GM23338 (cell line): ENCODE measurements around the gene TYMP. TPM values are rescaled to one million over a fixed set of nuclear protein-coding genes. Genes with fewer than 3 reads are reported as not detected.

Source experiments
- ATAC-seq: fragments of 200-7000 bp; cut with Tn5 transposase; 3 replicates; pipeline ENCODE4 v1.9.1; 2020
- DNase-seq: peaks from one replicate; pipeline ENCODE4 v3.0.0-alpha.2; 2015; ENCODE audit warnings: low spot score
- H2AFZ ChIP-seq: fragments of 200-600 bp; sonication (generic); 2 replicates; pipeline ENCODE4 v1.8.0; 2016; ENCODE audit warnings: antibody characterized with exemption, mild to moderate bottlenecking, moderate library complexity
- H3F3A ChIP-seq: fragments of 200-600 bp; sonication (generic); replicated peaks from 2 replicates; pipeline ENCODE4 v1.8.0; 2017; ENCODE audit warnings: antibody characterized with exemption, mixed run types, low read depth
- H3K27ac ChIP-seq: fragments of 200-600 bp; sonication (generic); 2 replicates; pipeline ENCODE4 v1.6.1; 2016; ENCODE audit warnings: low read depth
- H3K27me3 ChIP-seq: fragments of 200-600 bp; sonication (generic); 2 replicates; pipeline ENCODE4 v1.8.0; 2016; ENCODE audit warnings: mild to moderate bottlenecking, mixed run types, moderate library complexity; ENCODE audit not compliant: insufficient read depth
- H3K36me3 ChIP-seq: fragments of 200-600 bp; sonication (generic); 2 replicates; pipeline ENCODE4 v1.8.0; 2016; ENCODE audit warnings: mild to moderate bottlenecking; ENCODE audit not compliant: insufficient read depth
- H3K4me1 ChIP-seq: fragments of 200-600 bp; sonication (generic); 2 replicates; pipeline ENCODE4 v1.8.0; 2016; ENCODE audit warnings: mild to moderate bottlenecking, moderate library complexity; ENCODE audit not compliant: insufficient read depth
- H3K4me2 ChIP-seq: fragments of 200-600 bp; sonication (generic); 2 replicates; pipeline ENCODE4 v1.7.1; 2017; ENCODE audit warnings: mixed run types
- H3K4me3 ChIP-seq: fragments of 200-600 bp; sonication (generic); 2 replicates; pipeline ENCODE4 v1.6.1; 2016; ENCODE audit warnings: mixed run types
- H3K79me2 ChIP-seq: fragments of 200-600 bp; sonication (generic); replicated peaks from 2 replicates; pipeline ENCODE4 v1.8.0; 2017; ENCODE audit warnings: mild to moderate bottlenecking; ENCODE audit not compliant: insufficient read depth
- H3K9me2 ChIP-seq: fragments of 200-600 bp; sonication (generic); 2 replicates; pipeline ENCODE4 v1.8.0; 2017; ENCODE audit not compliant: insufficient read depth
- H4K20me1 ChIP-seq: fragments of 200-600 bp; sonication (generic); replicated peaks from 2 replicates; pipeline ENCODE4 v1.8.0; 2017; ENCODE audit warnings: mild to moderate bottlenecking; ENCODE audit not compliant: insufficient read depth
- H3K27ac Mint-ChIP-seq: 2 replicates; pipeline ENCODE4 v1.8.0; 2020; ENCODE audit warnings: inconsistent platforms, mild to moderate bottlenecking, moderate library complexity, mixed read lengths
- H3K27me3 Mint-ChIP-seq: 3 replicates; pipeline ENCODE4 v1.8.0; 2022; ENCODE audit warnings: low read depth, mild to moderate bottlenecking, moderate library complexity, mixed read lengths, inconsistent platforms; ENCODE audit not compliant: insufficient read depth, poor library complexity
- H3K36me3 Mint-ChIP-seq: 3 replicates; pipeline ENCODE4 v1.8.0; 2021; ENCODE audit warnings: low read depth, mild to moderate bottlenecking, inconsistent platforms, moderate library complexity, mixed read lengths
- H3K4me1 Mint-ChIP-seq: 3 replicates; pipeline ENCODE4 v1.8.0; 2020; ENCODE audit warnings: mild to moderate bottlenecking, inconsistent platforms, mixed read lengths
- H3K4me3 Mint-ChIP-seq: 3 replicates; pipeline ENCODE4 v1.8.0; 2021; ENCODE audit warnings: moderate library complexity, mild to moderate bottlenecking, inconsistent platforms, mixed read lengths
- H3K9me3 Mint-ChIP-seq: 3 replicates; pipeline ENCODE4 v1.8.0; 2020; ENCODE audit warnings: moderate library complexity, mild to moderate bottlenecking, inconsistent platforms, mixed read lengths
- CREB1 ChIP-seq: fragments of 250-450 bp; sonication (Bioruptor Pico); IDR thresholded peaks from 2 replicates; pipeline ENCODE4 v1.5.0; 2020; ENCODE audit warnings: low read depth, mild to moderate bottlenecking, moderate library complexity
- CTCF ChIP-seq, 2 experiments: fragments of 200-600 bp in 1 of 2; sonication (generic) in 1 of 2; conservative IDR thresholded peaks; 2 replicates each; pipeline versions ENCODE4 v1.5.1 to v1.6.1; 2016 to 2017; ENCODE audit warnings: antibody characterized with exemption in 2 of 2, low read depth in 2 of 2, mild to moderate bottlenecking in 2 of 2, moderate library complexity in 1 of 2
- ETS1 ChIP-seq: IDR thresholded peaks from 2 replicates; pipeline ENCODE4 v1.6.1; 2016; ENCODE audit warnings: antibody characterized with exemption
- EZH2 ChIP-seq: fragments of 200-600 bp; sonication (generic); IDR thresholded peaks from one replicate; pipeline ENCODE4 v1.8.0; 2017; ENCODE audit warnings: antibody characterized with exemption, mild to moderate bottlenecking, low read depth; ENCODE audit not compliant: unreplicated experiment
- EZH2phosphoT487 ChIP-seq: fragments of 200-600 bp; sonication (generic); IDR thresholded peaks from one replicate; pipeline ENCODE4 v1.8.1; 2018; ENCODE audit warnings: antibody characterized with exemption; ENCODE audit not compliant: unreplicated experiment
- JUNB ChIP-seq: IDR thresholded peaks from one replicate; pipeline ENCODE4 v1.6.1; 2016; ENCODE audit warnings: antibody characterized with exemption; ENCODE audit not compliant: unreplicated experiment
- NANOG ChIP-seq: IDR thresholded peaks from 2 replicates; pipeline ENCODE4 v1.6.1; 2016; ENCODE audit warnings: antibody characterized with exemption, borderline replicate concordance
- POLR2AphosphoS5 ChIP-seq: IDR thresholded peaks from 2 replicates; pipeline ENCODE4 v1.6.1; 2016; ENCODE audit warnings: antibody characterized with exemption, low read depth
- REST ChIP-seq: IDR thresholded peaks from one replicate; pipeline ENCODE4 v1.6.1; 2018; ENCODE audit warnings: antibody characterized with exemption; ENCODE audit not compliant: unreplicated experiment
- STAT1 ChIP-seq: IDR thresholded peaks from one replicate; pipeline ENCODE4 v1.6.1; 2016; ENCODE audit warnings: antibody characterized with exemption; ENCODE audit not compliant: unreplicated experiment
- ZNF114 ChIP-seq: fragments of 250-450 bp; sonication (Bioruptor Pico); IDR thresholded peaks from 2 replicates; pipeline ENCODE4 v1.5.0; 2020; ENCODE audit warnings: mild to moderate bottlenecking, moderate library complexity
- ZNF331 ChIP-seq: fragments of 250-450 bp; sonication (Bioruptor Pico); IDR thresholded peaks from 2 replicates; pipeline ENCODE4 v1.5.0; 2020; ENCODE audit warnings: low read depth, mild to moderate bottlenecking, moderate library complexity
- ZNF462 ChIP-seq: fragments of 250-450 bp; sonication (Bioruptor Pico); IDR thresholded peaks from 2 replicates; pipeline ENCODE4 v1.5.0; 2020; ENCODE audit warnings: mild to moderate bottlenecking, moderate library complexity
- polyA plus RNA-seq: library from polyadenylated mRNA; unstranded; fragments of >200 nt; fragmentation: Nextera tagmentation; extraction: Ambion mirVana; gene quantifications from 2 replicates; pipeline ENCODE4 v1.2.1, GENCODE V29; 2016
- total RNA-seq: library from RNA; depleted of rRNA; stranded (reverse); fragments of >200 nt; shearing (Covaris generic); gene quantifications from 2 replicates; pipeline ENCODE4 v1.2.3, GENCODE V29; 2014

The TYMP gene
- total and polyA plus RNA-seq, 2 experiments from 2014 or later: 0.28 to 1.8 TPM

- peaks cover 5% of the 10 kb centered on the region; the same call in 1 of the 2 replicates for H3F3A ChIP-seq
- no peak overlapping the region for H3K27ac Mint-ChIP-seq
- H3K79me2 ChIP-seq: no peaks in the 10 kb centered on the region
- peaks cover 3% of the 10 kb centered on the region; the same call in 2 of the 3 replicates for H3K4me1 Mint-ChIP-seq
- no peak overlapping the region for H3K4me2 ChIP-seq
- no peaks in the 10 kb centered on the region for H3K36me3 ChIP-seq
- ATAC-seq (no peak), DNase-seq (no peak)
- no peaks in the 10 kb centered on the region for H4K20me1 ChIP-seq
- H3K4me3 Mint-ChIP-seq: no peak overlapping the region
- no peaks in the 10 kb centered on the region for H3K27me3 ChIP-seq
- H2AFZ ChIP-seq: no peak overlapping the region
- no peaks in the 10 kb centered on the region for H3K9me2 ChIP-seq
- TF ChIP-seq ZNF462 (CRISPR knock-in tag): no peak
- no peak for TF ChIP-seq NANOG
- TF ChIP-seq CREB1 (CRISPR knock-in tag): no peak
- no peak for TF ChIP-seq ETS1
- TF ChIP-seq ZNF114 (CRISPR knock-in tag): no peak
- no peak for TF ChIP-seq STAT1
- no peak for TF ChIP-seq EZH2phosphoT487
- no peak for TF ChIP-seq REST
- TF ChIP-seq POLR2AphosphoS5: no peak
- no peak for TF ChIP-seq EZH2
- no peak for TF ChIP-seq ZNF331 (CRISPR knock-in tag)
- no peak for TF ChIP-seq CTCF (conservative IDR thresholded peaks at IDR 0.05; ENCODE audit: low read depth in 2 of 2)
- TF ChIP-seq JUNB: no peak
- H3K36me3 Mint-ChIP-seq: no peaks in the 10 kb centered on the region; the same call in 2 of the 3 replicates
- H3K4me1 ChIP-seq: no peaks in the 10 kb centered on the region
- no peak overlapping the region for H3K27ac ChIP-seq
- no peak overlapping the region for H3K4me3 ChIP-seq
- peaks cover 20% of the 10 kb centered on the region for H3K27me3 Mint-ChIP-seq
- H3K9me3 Mint-ChIP-seq: no peaks in the 10 kb centered on the region
These were observed 32.7 kb downstream of the TYMP start for GRCh38 chr22:50497093-50497492.
